ENCODE measurements around the gene DRC7. TPM values are rescaled to one million over a fixed set of nuclear protein-coding genes. Genes with fewer than 3 reads are reported as not detected.

Gene DRC7
- total RNA-seq, 1 donor from 2014 or later: 7.4 TPM

- no peaks in the 10 kb centered on the region for H3K27me3 Mint-ChIP-seq
- no peaks in the 10 kb centered on the region for H3K36me3 Mint-ChIP-seq
- no peak overlapping the region for H3K4me3 Mint-ChIP-seq
- DNase-seq (ENCODE audit: extremely low spot score, unreplicated experiment): no peak
- TF ChIP-seq CTCF (conservative IDR thresholded peaks at IDR 0.05): no peak
- no peaks in the 10 kb centered on the region for H3K9me3 Mint-ChIP-seq
- H3K27ac Mint-ChIP-seq: no peak overlapping the region
- H3K4me1 Mint-ChIP-seq (ENCODE audit: unreplicated experiment): peaks cover 13% of the 10 kb centered on the region
Observed at GRCh38 chr16:57688487-57688986, 6.1 kb upstream of the DRC7 start.

- Mint-ChIP-seq H3K27ac (no peak overlapping the region), H3K36me3 (no peaks in the 10 kb centered on the region), H3K9me3 (no peaks in the 10 kb centered on the region), H3K27me3 (no peaks in the 10 kb centered on the region), H3K4me3 (no peak overlapping the region), H3K4me1 (ENCODE audit: unreplicated experiment) (peaks cover 13% of the 10 kb centered on the region)
- no peak for TF ChIP-seq CTCF (conservative IDR thresholded peaks at IDR 0.05)
- no peak for DNase-seq (ENCODE audit: extremely low spot score, unreplicated experiment)
Observed at GRCh38 chr16:57688987-57689761, 5.4 kb upstream of the DRC7 start.

GRCh38 chr16:57689762-57690558 lies 4.6 kb upstream of the DRC7 start:
- Mint-ChIP-seq H3K36me3 (no peaks in the 10 kb centered on the region), H3K4me3 (no peak overlapping the region), H3K9me3 (no peaks in the 10 kb centered on the region), H3K27me3 (no peaks in the 10 kb centered on the region), H3K4me1 (ENCODE audit: unreplicated experiment) (peaks cover 21% of the 10 kb centered on the region), H3K27ac (no peak overlapping the region)
- no peak for DNase-seq (ENCODE audit: extremely low spot score, unreplicated experiment)
- no peak for TF ChIP-seq CTCF (conservative IDR thresholded peaks at IDR 0.05)

GRCh38 chr16:57690782-57691471 lies 3.7 kb upstream of the DRC7 start:
- peaks cover 21% of the 10 kb centered on the region for H3K4me1 Mint-ChIP-seq (ENCODE audit: unreplicated experiment)

More at GRCh38 chr16:57690782-57691471, 3.7 kb upstream of the DRC7 start:
- Mint-ChIP-seq H3K27ac (no peak overlapping the region), H3K4me3 (no peak overlapping the region), H3K9me3 (no peaks in the 10 kb centered on the region), H3K36me3 (no peaks in the 10 kb centered on the region), H3K27me3 (no peaks in the 10 kb centered on the region)
- no peak for TF ChIP-seq CTCF (conservative IDR thresholded peaks at IDR 0.05)
- DNase-seq (ENCODE audit: extremely low spot score, unreplicated experiment): no peak
